ENCODE data around the gene CAMK2D. TPM values are rescaled to one million over a fixed set of nuclear protein-coding genes. Genes with fewer than 3 reads are reported as not detected.

The CAMK2D gene
- polyA plus RNA-seq, 2 of the 4 experiments (the other 2 are of a cell fraction), result 19.1 to 59.9 TPM

- no peak for TF ChIP-seq TFCP2L1 (CRISPR knock-in tag; IDR thresholded peaks at IDR 0.05)
- TF ChIP-seq, protein P1, sequence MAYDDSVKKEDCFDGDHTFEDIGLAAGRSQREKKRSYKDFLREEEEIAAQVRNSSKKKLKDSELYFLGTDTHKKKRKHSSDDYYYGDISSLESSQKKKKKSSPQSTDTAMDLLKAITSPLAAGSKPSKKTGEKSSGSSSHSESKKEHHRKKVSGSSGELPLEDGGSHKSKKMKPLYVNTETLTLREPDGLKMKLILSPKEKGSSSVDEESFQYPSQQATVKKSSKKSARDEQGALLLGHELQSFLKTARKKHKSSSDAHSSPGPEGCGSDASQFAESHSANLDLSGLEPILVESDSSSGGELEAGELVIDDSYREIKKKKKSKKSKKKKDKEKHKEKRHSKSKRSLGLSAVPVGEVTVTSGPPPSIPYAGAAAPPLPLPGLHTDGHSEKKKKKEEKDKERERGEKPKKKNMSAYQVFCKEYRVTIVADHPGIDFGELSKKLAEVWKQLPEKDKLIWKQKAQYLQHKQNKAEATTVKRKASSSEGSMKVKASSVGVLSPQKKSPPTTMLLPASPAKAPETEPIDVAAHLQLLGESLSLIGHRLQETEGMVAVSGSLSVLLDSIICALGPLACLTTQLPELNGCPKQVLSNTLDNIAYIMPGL (CRISPR knock-in tag; IDR thresholded peaks at IDR 0.05; ENCODE audit: borderline replicate concordance), result no peak
Measured at GRCh38 chr4:113621633-113622032, 139.9 kb downstream of the CAMK2D start (continued).

GRCh38 chr4:113620032-113620431 lies 141.5 kb downstream of the CAMK2D start:
- CTCF ChIA-PET, result no interaction called here
- WGBS (ENCODE audit: missing lambda C conversion rate), result 91% methylated on average over 2 of the region's 2 CpGs
- no peak for ATAC-seq

DNA sequence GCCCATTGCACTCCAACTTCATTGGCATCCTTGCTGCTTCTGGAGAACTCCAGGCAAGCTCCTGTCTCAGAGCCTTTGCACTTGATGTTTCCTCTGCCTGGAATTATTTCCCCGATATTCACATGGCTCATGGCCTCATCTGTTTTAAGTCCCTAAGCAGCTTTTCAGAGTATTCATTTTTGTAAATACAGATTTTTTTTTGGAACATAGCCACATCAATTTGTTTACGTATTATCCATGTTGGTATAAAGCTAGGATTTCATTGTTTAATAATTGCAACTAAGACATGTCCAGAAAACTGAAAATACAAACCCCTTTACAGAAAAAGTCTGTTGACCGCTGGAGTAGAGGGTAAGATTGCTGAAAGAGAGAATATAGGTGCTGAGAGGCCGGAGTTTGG lies 142.0 kb downstream of the CAMK2D start:
- ATAC-seq, result no peak
- H3K27ac ChIP-seq, result no peak overlapping the region
- no peak overlapping the region for H3K4me3 ChIP-seq
- 93% methylated on average over 4 of the region's 4 CpGs for WGBS (ENCODE audit: missing lambda C conversion rate)
- H3K4me2 ChIP-seq, result no peak overlapping the region
- peaks cover 16% of the 10 kb centered on the region; the same call in 2 of the 3 replicates for H3K4me1 ChIP-seq
- no peak for FAIRE-seq
- no peaks in the 10 kb centered on the region for H3K9me3 ChIP-seq
- TF ChIP-seq, protein P1 (CRISPR knock-in tag; IDR thresholded peaks at IDR 0.05; ENCODE audit: borderline replicate concordance), result no peak
- TF ChIP-seq NFE2L2 (conservative IDR thresholded peaks at IDR 0.05; ENCODE audit: low read length) (no peak), FOXS1 (CRISPR knock-in tag; IDR thresholded peaks at IDR 0.05) (no peak)
- CTCF ChIA-PET, result no interaction called here
- POLR2A ChIA-PET, result no interaction called here
- no peak for DNase-seq (ENCODE audit: low read depth in 1 of 2, low spot score in 1 of 2)

More at GRCh38 chr4:113620032-113620431, 141.5 kb downstream of the CAMK2D start:
- TF ChIP-seq HDAC2 (IDR thresholded peaks at IDR 0.05) (no peak), TFCP2L1 (CRISPR knock-in tag; IDR thresholded peaks at IDR 0.05) (no peak), KDM1A (IDR thresholded peaks at IDR 0.05; ENCODE audit: low read depth) (no peak), FOXS1 (CRISPR knock-in tag; IDR thresholded peaks at IDR 0.05) (no peak), NFE2L2 (conservative IDR thresholded peaks at IDR 0.05; ENCODE audit: low read length) (no peak), REST (IDR thresholded peaks at IDR 0.05) (no peak), CHD4 (IDR thresholded peaks at IDR 0.05; ENCODE audit: borderline replicate concordance) (no peak), CBX2 (IDR thresholded peaks at IDR 0.05; ENCODE audit: borderline replicate concordance, low read depth) (no peak), ZNF302 (CRISPR knock-in tag; IDR thresholded peaks at IDR 0.05) (no peak), RNF2 (IDR thresholded peaks at IDR 0.05; ENCODE audit: borderline replicate concordance, low read depth) (no peak)
- TF ChIP-seq, protein P2, sequence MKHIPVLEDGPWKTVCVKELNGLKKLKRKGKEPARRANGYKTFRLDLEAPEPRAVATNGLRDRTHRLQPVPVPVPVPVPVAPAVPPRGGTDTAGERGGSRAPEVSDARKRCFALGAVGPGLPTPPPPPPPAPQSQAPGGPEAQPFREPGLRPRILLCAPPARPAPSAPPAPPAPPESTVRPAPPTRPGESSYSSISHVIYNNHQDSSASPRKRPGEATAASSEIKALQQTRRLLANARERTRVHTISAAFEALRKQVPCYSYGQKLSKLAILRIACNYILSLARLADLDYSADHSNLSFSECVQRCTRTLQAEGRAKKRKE (CRISPR knock-in tag; IDR thresholded peaks at IDR 0.05; ENCODE audit: low read depth), result no peak
- TF ChIP-seq, protein P1 (CRISPR knock-in tag; IDR thresholded peaks at IDR 0.05; ENCODE audit: borderline replicate concordance), result no peak
- POLR2A ChIA-PET, result no interaction called here
- no peak overlapping the region for H3K4me2 ChIP-seq
- H3K4me1 ChIP-seq, result peaks cover 15% of the 10 kb centered on the region; the same call in 2 of the 3 replicates
- DNase-seq (ENCODE audit: low read depth in 1 of 2, low spot score in 1 of 2) (no peak), FAIRE-seq (no peak)
- H3K9me3 ChIP-seq, result no peaks in the 10 kb centered on the region
- H3K27ac ChIP-seq, result no peak overlapping the region
- no peak overlapping the region for H3K4me3 ChIP-seq

Data from A549 (cell line).